Mesenteric fat pad (tissue), 1 donor: ENCODE measurements around the gene SRGAP2C. TPM values are rescaled to one million over a fixed set of nuclear protein-coding genes. Genes with fewer than 3 reads are reported as not detected.
"Not testable (repeated sequence)": the region's sequence is repeated elsewhere in the genome, so short reads cannot be mapped to it uniquely, and the experiment has no call there.

Experiments
- DNase-seq: peaks from one replicate; pipeline ENCODE4 v3.0.0-alpha.2; 2020; ENCODE audit warnings: low spot score
- total RNA-seq: library from RNA; stranded (reverse); fragmentation: NEBNext Ultra II Directional; extraction: Animal tissue kit (Norgen Biotek cat#: 25700); gene quantifications from one replicate; pipeline ENCODE4 v1.2.1, GENCODE V29; 2021
- donor health status: DM: yes; HTN: yes; CAD: no.

Gene SRGAP2C
- total RNA-seq, 1 donor from 2014 or later: 31.0 TPM

DNA sequence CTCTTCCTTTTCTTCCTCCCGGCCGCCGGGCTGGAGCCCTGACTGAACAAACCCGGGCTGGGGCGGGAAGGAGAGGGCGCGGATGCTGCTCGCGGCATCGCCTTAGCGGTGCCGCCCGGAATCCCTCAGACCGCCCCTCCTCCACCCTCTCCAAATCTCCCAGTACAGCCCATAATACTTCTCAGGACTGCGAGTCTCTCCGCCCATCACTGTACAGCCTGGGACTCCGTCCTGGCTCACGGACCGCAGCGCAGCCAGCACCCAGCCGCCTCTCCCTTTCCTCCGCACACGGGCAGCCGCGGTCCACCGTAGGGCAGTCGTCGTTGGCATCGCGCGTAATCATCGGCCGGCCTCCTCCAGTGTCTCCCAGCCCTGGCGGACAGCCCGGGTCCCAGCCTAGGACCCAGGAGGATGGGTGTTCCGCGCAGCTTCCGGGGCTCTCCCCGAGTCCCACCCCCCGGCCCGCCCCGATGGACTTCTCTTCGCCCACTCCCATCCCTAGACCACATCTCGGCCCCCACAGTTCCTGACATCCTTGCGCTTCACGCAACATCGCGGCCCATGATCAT is 449 bp downstream of the SRGAP2C start:
- not testable (repeated sequence) for DNase-seq

DNA sequence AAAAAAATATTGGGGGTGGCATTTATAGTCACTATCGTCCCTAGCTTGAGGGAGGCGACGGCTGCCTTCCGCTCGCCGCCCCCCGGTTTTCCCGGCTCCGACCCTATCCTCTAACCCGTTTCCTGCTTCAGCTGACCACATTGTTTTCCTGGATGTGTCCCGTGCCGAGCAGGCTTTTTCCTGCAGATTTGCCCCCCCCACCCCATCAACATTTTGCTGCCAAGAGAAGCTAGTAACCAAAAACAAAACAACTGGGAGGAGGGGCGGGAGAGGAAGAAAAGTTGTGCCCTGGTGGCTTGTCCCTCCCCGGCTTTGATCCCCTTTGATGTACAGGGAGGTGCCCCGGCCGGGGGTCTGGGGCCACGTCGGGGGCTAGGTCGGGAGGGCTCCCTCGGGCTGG is 1.4 kb downstream of the SRGAP2C start:
- DNase-seq: not testable (repeated sequence)

DNA sequence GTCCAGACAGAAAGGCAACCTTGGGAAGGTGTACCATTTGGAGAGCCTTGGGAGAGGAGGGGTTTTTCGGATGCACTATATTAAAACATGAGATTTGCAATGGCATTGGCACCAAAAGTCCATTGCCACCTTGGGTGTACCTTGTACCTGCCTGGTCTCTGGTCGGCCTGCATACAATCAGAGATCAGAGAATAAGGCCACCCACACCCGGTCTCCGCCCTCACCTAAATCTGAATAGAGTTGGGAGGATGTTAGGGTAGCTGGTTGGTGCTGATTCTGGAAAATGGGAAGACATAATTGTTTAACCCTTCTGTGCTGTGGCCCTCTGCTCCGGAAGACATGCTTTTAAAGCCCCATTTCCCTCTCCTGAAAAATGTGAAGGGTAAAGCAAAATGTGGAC is 3.1 kb downstream of the SRGAP2C start:
- not testable (repeated sequence) for DNase-seq

DNA sequence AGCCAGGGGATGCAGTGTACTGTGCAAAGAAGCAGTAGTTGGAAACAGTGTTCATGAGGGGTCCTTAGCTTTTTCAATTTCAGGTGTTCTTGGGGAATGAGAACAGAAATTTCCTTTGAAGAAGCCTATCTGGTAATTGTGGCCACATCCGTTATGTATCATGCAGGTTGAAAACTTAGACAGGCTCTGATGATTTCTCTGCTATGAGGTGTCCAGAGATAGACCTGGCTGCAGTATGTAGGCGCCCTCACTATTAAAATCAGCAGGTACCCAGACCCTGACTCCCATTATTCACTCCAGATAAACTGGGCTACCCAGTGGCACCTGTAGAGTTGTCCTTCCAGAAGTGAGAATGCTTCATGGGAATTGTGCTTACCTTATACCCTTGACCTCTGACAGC is 7.7 kb downstream of the SRGAP2C start:
- not testable (repeated sequence) for DNase-seq

DNA sequence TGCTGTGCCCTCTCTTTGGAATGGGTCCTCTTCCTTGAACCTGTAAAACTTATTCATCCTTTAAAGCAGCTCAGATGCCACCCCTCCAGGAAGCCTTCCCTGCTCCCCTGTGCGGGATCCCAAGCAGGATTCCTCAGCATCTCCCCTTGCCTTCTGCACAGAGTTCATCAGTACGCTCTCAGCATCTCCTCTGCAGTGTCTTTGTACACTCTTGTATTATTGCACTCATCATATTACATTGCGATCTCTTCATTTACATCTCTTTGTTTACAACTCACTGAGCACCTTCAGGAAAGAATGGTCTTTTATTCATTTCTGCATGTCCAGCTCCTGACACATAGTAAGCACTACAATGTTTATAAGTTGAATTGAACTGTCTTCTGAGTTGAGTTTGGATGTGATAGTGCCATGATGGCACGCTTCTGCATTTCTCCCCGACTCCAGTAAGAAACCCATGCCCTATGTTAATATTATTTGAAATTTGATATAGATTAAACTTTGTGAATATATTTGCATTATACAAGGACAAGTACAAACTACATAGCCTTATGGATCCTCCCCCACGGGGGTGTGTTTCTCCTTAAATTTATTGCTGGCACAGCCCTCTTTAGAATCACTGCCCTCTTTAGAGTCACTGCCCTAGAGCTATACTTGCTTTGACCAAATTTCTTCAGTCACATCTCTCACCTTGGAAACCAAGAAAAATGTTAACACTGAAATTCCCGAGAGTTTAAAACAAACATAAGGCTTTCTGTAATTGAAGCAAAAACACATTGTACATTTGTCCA is 12.5 kb downstream of the SRGAP2C start:
- not testable (repeated sequence) for DNase-seq

DNA sequence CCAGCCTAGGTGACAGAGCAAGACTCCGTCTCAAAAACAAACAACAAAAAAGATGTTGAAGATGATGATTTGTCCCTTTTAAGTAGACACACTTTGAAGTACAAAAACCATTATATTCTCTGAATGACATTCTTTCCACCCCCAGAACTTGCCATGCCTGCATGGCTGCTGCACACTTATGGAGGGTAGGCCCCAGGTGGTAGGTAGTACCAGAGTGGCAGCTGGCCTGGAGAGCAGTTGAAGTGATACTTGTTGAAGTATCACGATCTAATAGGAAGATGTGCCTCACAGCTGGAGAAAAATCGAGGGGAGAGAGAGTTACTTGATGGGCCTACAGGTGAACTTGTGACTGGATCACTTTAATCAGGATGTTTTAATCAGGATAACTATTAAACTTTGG is 15.0 kb downstream of the SRGAP2C start:
- not testable (repeated sequence) for DNase-seq

DNA sequence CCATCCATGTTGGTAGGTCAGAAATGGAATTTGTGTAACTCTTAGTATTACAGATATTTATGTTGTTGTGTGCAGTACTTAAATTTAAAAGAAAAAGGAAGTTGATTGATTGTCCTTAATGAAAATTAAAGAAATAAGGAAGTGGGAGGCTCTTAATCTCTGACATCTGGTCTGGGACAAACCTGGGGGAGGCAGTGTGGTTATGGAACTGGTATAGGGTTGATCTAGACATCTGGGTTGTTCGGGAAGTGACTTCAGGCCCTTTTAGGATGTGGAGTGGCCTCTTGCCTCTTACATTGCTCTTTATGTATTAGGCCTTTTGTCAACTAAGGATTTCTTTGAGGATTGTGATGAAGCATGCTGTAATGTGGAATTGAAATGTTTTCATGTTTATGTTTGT is 15.5 kb downstream of the SRGAP2C start:
- DNase-seq: not testable (repeated sequence)

DNA sequence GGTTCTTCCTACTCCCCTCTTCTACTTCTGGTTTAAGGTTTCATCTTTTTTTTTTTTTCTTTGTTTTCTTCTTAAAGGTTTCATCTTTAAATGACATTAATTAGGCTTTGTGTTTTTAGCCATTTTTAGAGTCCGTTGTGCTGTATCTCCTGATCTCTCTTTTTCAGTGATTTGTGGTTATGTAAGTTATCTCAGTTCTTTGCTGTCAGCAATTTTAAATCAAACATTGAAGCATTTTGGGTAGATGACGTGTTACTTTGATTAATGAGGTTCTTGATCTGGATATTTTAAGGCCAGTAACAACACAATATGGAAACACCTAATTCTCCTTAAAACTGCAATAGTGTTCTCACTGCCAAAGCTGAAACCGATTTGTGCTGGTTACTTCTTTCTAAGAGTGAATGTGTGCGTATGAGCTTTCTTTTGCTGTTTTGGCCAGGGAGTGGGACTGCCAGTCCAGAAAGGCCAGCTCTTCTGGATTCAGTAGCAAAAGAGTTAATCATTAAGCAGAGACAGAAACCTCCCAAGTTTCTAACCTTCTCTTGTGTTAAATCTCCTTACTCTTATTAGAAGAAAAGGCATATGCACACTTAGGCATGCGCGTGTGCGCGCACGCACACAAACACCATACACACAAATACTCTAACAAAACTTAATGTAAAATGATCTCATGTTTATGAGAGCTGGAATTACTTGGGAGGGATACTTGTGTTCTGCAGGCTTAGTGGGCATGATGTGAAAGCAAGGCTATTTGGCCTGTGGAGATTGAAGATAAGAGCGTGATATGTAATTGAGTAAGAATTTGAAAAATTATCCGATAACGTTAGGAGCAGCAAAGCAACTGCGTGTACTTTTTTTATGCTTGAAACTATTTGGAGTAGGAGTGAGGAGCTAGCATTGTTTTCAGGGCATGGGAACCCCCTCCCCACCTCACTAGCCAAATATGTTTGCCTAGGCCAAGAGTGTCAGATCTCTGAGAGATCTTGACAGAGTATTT is 16.5 kb downstream of the SRGAP2C start:
- DNase-seq: not testable (repeated sequence)

DNA sequence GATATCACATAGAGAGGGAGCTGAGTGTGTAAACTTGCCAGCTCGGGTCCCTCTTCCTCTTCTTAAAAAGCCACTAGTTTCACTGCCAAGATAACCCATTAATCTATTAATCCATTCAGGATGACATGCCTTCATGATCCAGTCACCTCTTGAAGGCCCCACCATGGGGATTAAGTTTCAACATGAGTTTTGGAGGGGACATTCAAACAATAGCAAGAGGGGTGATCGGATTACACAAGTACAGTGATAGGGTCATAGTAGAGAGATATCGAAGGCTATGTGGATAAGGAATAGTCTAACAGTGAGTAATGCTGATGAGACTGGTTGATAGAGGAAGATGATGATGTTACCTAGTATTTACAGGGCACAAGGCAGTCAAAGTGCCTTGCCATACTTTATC is 18.2 kb downstream of the SRGAP2C start:
- DNase-seq: not testable (repeated sequence)

DNA sequence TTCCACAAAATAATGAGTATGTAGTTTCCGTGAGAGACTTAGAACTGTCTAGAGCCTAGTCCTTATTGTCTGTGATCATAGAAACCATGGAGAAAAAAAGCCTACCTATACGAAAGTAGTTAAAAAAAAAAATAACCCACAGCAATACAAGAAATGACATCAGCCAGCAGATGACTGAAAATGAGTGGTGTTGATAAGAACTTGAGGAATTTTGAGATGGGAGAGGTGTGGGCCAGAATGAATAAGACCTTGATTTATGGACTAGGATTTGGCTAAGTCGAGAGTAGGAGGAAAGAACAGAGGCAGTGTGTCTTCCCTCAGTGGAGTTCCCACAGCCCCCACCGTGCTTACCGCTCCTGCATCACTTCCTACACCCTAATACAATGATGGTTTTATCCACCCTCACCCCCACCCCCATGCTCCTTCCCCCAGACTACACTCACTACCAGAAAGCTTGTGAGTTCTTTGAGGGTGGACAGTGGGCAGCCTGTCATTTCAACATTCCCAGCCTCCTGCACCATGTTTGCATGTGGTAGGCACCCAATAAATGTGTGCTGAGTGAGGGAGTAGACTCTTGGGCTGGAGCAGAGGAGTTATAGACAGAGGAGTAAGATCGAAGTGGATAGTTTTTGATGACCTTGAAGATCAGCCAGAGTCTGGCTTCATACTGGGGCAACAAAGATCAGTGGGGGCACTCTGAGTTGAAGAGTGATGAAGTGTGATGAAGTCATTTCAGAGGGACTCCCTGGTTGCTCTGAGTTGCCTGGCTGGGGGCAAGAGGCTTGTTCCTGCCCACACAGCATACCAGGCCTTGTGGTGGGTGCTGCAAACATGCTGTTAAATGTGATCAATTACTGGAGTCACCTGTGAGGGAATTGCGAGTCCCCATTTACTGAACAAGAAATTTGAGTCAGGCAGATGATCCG is 21.3 kb downstream of the SRGAP2C start:
- not testable (repeated sequence) for DNase-seq

DNA sequence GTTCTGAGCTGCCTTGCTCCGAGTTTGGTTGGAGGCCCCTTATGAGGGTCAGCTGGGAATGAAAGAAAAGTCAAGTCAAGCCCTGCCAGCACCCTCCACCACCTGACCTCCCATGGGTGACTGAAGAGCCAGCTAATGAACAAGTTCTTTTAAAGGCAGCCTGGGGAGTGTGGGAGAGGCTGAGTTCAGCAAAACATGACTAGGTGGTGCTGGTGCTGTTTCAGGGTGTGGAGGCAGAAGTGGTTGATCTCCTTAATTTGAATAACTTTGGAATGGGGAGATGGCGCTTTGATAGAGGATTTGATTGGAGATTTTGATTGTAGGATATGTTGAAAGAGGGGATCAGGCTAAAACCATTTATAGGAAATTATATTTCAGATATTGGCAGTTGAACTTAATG is 22.6 kb downstream of the SRGAP2C start:
- DNase-seq: not testable (repeated sequence)

DNA sequence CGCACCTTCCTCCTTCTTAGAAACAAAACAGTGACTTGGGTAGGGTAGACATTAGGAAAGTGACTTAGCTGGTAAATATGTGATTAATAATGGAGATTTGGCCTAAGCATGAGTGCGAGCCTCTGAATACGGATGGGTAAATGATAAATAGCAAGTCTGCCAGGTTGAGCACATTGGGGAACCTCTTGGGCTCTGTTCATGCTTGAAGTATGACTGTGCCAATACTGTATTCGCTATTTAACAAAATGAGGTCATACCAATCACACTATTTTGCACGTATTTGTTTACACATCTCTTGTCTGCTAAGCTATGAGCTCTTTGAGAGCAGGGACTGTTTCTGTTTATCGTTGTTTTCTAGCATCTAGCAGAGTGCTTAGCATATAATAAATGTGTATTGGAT is 23.6 kb downstream of the SRGAP2C start:
- DNase-seq: not testable (repeated sequence)

DNA sequence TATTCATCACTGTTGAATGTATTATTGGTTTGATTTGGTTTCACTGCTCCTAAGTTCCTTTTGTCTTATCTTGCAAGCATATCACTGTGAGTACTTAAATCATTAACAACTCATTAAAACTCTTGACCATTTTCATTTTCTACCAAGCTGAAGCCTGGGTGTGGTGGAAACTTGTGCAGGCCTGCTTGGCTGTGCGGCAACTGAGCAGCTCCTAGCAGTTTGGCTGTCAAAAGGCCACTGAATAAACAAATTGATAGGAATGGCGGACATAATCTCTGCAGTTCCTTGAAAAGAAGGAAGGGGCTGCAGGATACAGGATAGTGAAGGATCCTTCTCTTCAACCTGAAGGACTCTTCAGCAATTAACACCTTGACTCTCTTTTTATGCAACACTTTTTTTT is 26.0 kb downstream of the SRGAP2C start:
- DNase-seq: not testable (repeated sequence)

DNA sequence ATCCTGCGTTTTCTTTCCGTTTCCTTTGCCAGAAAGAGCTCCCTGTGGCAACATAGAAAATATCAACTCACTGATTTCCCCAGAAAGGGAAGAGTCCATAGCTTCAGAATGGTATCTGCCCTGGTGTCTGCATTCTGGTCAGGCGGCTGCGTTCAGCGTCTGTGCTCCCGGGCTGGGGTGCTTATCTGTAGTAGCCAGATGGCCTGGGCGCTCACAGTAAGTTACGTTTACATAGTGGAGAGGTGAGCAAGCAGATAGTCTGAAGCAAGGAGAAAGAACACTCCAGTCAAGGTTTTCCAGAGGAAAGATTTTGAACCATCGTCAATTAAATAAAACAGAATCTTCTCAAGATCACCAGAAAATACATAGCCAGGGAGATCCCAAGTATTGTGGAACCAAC is 28.7 kb downstream of the SRGAP2C start:
- not testable (repeated sequence) for DNase-seq

DNA sequence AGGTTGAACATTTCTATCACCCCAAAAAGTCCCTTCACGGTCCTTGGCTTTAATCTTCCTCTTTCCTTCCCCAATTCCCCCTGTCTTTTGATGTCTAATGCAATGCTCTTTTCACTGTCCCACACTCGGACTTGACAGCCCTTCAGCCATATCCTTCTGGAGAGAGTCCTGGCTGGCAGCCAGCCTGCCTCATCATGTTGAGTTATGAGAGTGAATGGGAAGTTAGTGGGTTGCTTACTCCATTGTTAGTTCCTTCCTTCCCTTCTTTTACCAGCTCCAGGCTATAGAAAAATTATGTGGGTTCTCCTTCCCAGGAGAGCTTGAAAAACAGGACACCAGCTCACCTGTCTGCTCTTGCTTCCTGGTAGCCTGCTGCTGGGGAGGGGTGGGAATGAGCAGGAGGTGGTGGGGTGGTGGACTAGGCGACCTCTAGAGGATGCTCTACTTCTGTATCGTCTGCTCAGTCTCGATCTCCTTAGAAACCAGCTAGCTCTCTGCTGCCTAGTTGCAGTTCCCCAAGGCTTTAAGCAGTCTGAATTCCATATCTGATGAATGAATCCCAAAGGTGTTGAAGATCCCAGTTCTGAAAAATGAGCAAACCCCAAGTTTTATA is 29.9 kb downstream of the SRGAP2C start:
- not testable (repeated sequence) for DNase-seq

DNA sequence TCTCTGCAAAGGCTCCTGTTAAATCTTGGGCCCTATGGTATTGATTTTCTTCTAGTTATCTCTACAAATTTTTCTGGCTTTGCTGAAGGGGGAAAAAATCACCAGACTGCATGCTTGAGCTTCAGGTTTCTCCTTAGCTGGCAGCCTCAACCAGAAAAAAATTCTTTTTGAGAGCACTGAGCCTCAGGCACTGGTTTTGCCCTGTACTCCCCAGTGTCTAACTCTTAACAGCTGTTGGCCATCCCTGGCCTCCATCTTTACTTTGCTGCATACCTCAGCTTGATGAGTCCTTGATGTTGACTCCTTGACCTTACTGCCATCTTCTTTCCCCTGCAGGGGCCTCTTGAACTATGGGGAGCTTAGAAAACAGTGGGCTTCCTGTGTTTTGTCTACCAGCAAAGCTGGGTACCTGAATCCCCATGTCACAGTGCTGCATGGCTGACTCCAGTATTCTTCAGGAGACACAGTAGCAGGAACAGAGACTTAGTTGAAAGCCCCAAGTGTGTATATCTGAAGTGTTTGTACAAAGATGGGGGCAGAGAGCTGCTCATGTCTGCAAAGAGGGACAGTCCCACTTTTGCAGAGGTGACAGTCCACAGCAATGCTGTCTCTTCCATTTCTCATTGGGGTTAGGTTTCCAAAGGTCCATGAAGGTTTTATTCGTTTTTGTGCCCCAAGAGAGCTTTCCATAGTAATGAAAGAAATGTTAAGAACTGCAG is 31.1 kb downstream of the SRGAP2C start:
- DNase-seq: not testable (repeated sequence)

DNA sequence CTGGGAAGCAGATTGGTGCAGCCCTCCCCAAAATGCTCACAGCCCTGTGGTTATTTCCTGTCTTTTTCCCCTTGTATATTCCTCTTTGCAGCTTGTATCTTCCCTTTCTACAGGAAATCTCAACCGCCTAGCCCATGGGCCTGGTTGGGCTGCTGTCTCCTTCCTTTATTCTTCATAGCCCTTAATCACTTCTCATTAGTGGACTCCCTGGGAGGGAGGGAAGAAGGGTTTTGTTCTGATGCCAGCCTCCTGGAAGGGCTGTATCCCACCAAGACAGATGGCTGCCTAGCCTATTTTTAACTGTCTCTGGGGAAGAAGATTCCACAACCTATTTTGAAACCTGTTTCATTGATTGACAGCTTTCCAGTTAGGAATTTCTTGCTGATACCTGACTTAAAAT is 31.9 kb downstream of the SRGAP2C start:
- DNase-seq: not testable (repeated sequence)

DNA sequence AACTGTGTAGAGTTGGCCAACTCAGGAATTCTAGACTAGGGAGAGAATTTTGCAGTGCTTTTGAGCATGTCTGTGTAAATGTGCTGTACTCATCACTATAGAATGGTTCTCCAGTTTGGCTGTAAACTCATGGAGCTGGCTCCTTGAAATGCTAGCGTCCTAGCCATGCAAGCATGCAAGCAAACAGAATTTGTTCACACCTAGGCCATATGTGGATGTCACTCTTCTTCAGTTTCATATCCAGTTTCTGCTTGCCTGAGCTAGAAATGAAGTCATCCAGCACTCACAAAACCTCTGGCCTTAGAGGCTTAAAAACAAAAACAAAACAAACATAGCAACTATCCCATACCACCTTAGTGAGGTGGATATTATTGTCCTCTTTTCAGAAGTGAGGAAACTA is 37.0 kb downstream of the SRGAP2C start:
- DNase-seq: not testable (repeated sequence)

DNA sequence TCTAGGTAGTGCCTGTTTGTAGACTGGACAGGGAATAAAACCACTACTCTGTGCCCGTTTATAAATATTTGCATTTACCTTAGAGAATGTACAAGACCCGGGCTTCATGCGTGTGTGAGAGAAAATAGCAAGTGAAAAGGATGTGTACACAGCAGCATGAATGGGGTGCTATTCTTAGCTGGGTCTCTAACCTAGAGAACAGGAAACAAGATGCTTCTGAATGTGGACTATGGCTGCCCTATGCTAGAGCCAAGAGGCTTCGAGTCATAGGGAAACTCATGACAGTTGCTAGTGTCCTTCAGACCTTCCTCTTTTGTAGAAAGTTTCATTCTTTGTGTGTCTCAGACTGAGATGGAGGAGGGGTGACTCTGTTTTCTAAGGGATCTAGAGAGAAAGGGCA is 39.9 kb downstream of the SRGAP2C start:
- not testable (repeated sequence) for DNase-seq
